Measurements from ENCODE around the gene LSAMP.

LSAMP gene

GRCh38 chr3:116426036-116426435 lies 19.3 kb downstream of the LSAMP start:
- no peaks in the 10 kb centered on the region for H3K27me3 ChIP-seq (ENCODE audit: control insufficient read depth, insufficient read depth, low read length)
- no peak overlapping the region for H3K4me3 ChIP-seq (ENCODE audit: low read length)
- H3K9ac ChIP-seq (ENCODE audit: low read length): no peak overlapping the region
- H3K9me3 ChIP-seq (ENCODE audit: control insufficient read depth, low read length): no peaks in the 10 kb centered on the region
- peaks cover 12% of the 10 kb centered on the region for H3K4me1 ChIP-seq (ENCODE audit: control insufficient read depth, insufficient read depth, low read length)
- no peaks in the 10 kb centered on the region for H3K36me3 ChIP-seq (ENCODE audit: control insufficient read depth, insufficient read depth, low read length)

- Histone ChIP-seq H3K4me1 (ENCODE audit: control insufficient read depth, insufficient read depth, low read length) (peaks cover 12% of the 10 kb centered on the region), H3K27me3 (ENCODE audit: control insufficient read depth, insufficient read depth, low read length) (no peaks in the 10 kb centered on the region), H3K4me3 (ENCODE audit: low read length) (no peak overlapping the region), H3K9me3 (ENCODE audit: control insufficient read depth, low read length) (no peaks in the 10 kb centered on the region), H3K36me3 (ENCODE audit: control insufficient read depth, insufficient read depth, low read length) (no peaks in the 10 kb centered on the region), H3K9ac (ENCODE audit: low read length) (no peak overlapping the region)
These were observed 20.2 kb downstream of the LSAMP start for GRCh38 chr3:116425126-116425525.

DNA sequence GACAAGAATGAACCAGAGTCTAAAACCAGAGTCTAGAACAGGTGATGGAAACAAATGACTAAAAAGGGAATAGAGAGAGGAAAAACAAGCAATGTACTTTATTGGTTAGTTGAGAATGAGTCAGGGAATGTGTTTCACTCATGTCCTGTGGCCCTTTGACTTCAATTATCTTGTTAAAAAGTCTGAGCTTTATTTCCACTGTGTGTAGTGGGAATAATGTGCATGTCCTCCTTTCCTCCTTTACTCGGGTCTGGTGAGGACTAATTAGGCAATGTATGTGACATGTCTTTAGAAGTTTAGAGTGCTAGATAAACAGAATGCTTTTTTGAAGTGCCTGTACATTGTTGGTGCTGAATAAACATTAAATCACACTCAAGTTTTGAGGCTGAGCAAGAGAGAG lies 21.3 kb downstream of the LSAMP start:
- H3K9ac ChIP-seq (ENCODE audit: low read length): no peak overlapping the region
- no peaks in the 10 kb centered on the region for H3K36me3 ChIP-seq (ENCODE audit: control insufficient read depth, insufficient read depth, low read length)
- no peak overlapping the region for H3K4me3 ChIP-seq (ENCODE audit: low read length)
- H3K27me3 ChIP-seq (ENCODE audit: control insufficient read depth, insufficient read depth, low read length): no peaks in the 10 kb centered on the region
- H3K9me3 ChIP-seq (ENCODE audit: control insufficient read depth, low read length): no peaks in the 10 kb centered on the region
- peaks cover 12% of the 10 kb centered on the region for H3K4me1 ChIP-seq (ENCODE audit: control insufficient read depth, insufficient read depth, low read length)

DNA sequence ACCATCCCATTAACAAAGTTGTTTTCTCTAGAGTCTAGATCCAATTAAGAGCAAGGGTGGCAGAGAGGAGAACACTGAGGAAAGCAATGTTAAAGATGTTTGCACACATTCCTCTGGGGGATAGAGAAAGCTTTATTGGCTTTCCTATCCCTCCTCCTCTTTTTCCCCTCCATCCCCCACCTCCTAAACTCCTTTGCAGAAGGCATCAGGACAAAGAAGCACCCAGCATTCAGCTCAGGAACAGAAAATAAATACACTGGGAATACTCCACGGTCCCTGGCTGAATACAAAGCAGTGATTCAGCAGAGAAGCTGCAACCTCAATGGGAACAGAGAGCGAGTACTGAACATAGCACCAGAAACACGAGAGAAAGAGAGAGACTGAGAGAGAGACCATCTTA lies 21.9 kb downstream of the LSAMP start:
- H3K9ac ChIP-seq (ENCODE audit: low read length): no peak overlapping the region
- H3K4me1 ChIP-seq (ENCODE audit: control insufficient read depth, insufficient read depth, low read length): peaks cover 12% of the 10 kb centered on the region
- H3K27me3 ChIP-seq (ENCODE audit: control insufficient read depth, insufficient read depth, low read length): no peaks in the 10 kb centered on the region
- no peaks in the 10 kb centered on the region for H3K36me3 ChIP-seq (ENCODE audit: control insufficient read depth, insufficient read depth, low read length)
- no peaks in the 10 kb centered on the region for H3K9me3 ChIP-seq (ENCODE audit: control insufficient read depth, low read length)
- H3K4me3 ChIP-seq (ENCODE audit: low read length): no peak overlapping the region

- H3K36me3 ChIP-seq (ENCODE audit: control insufficient read depth, insufficient read depth, low read length): no peaks in the 10 kb centered on the region
- no peak overlapping the region for H3K9ac ChIP-seq (ENCODE audit: low read length)
- no peaks in the 10 kb centered on the region for H3K9me3 ChIP-seq (ENCODE audit: control insufficient read depth, low read length)
- H3K4me1 ChIP-seq (ENCODE audit: control insufficient read depth, insufficient read depth, low read length): no peaks in the 10 kb centered on the region
- no peaks in the 10 kb centered on the region for H3K27me3 ChIP-seq (ENCODE audit: control insufficient read depth, insufficient read depth, low read length)
- no peak overlapping the region for H3K4me3 ChIP-seq (ENCODE audit: low read length)
These were observed 28.1 kb downstream of the LSAMP start for GRCh38 chr3:116417151-116417550.

- Histone ChIP-seq H3K36me3 (ENCODE audit: control insufficient read depth, insufficient read depth, low read length) (no peaks in the 10 kb centered on the region), H3K27me3 (ENCODE audit: control insufficient read depth, insufficient read depth, low read length) (no peaks in the 10 kb centered on the region), H3K4me1 (ENCODE audit: control insufficient read depth, insufficient read depth, low read length) (no peaks in the 10 kb centered on the region), H3K4me3 (ENCODE audit: low read length) (no peak overlapping the region), H3K9ac (ENCODE audit: low read length) (no peak overlapping the region), H3K9me3 (ENCODE audit: control insufficient read depth, low read length) (no peaks in the 10 kb centered on the region)
These were observed 32.0 kb downstream of the LSAMP start for GRCh38 chr3:116413319-116413718.

GRCh38 chr3:116408473-116408872 lies 36.8 kb downstream of the LSAMP start:
- H3K4me1 ChIP-seq (ENCODE audit: control insufficient read depth, insufficient read depth, low read length): no peaks in the 10 kb centered on the region
- no peaks in the 10 kb centered on the region for H3K36me3 ChIP-seq (ENCODE audit: control insufficient read depth, insufficient read depth, low read length)
- no peaks in the 10 kb centered on the region for H3K27me3 ChIP-seq (ENCODE audit: control insufficient read depth, insufficient read depth, low read length)
- no peak overlapping the region for H3K9ac ChIP-seq (ENCODE audit: low read length)
- H3K9me3 ChIP-seq (ENCODE audit: control insufficient read depth, low read length): no peaks in the 10 kb centered on the region
- H3K4me3 ChIP-seq (ENCODE audit: low read length): no peak overlapping the region

DNA sequence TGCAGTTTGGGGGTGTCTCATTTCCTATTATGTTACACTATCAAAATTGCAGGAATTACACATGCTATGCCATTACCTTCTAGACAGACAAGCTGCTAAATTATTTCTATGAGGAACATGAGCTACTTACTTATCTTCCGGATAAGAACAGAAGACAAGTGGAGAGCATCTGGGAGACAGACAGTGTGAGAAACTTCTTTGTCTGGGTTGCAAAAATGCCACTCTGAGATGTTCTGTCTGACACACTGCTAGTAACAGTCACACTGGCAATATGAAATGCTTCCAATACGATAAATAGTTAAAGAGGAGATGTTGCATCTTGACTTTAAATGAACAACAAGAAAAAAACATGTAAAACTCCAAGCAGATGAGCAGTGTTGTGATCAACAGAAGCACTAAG lies 40.1 kb downstream of the LSAMP start:
- Histone ChIP-seq H3K4me1 (ENCODE audit: control insufficient read depth, insufficient read depth, low read length) (no peaks in the 10 kb centered on the region), H3K9me3 (ENCODE audit: control insufficient read depth, low read length) (no peaks in the 10 kb centered on the region), H3K36me3 (ENCODE audit: control insufficient read depth, insufficient read depth, low read length) (no peaks in the 10 kb centered on the region), H3K9ac (ENCODE audit: low read length) (no peak overlapping the region), H3K27me3 (ENCODE audit: control insufficient read depth, insufficient read depth, low read length) (no peaks in the 10 kb centered on the region), H3K4me3 (ENCODE audit: low read length) (no peak overlapping the region)

GRCh38 chr3:116399701-116400226 lies 45.5 kb downstream of the LSAMP start:
- Histone ChIP-seq H3K4me3 (ENCODE audit: low read length) (no peak overlapping the region), H3K9ac (ENCODE audit: low read length) (no peak overlapping the region), H3K4me1 (ENCODE audit: control insufficient read depth, insufficient read depth, low read length) (no peaks in the 10 kb centered on the region), H3K9me3 (ENCODE audit: control insufficient read depth, low read length) (no peaks in the 10 kb centered on the region), H3K36me3 (ENCODE audit: control insufficient read depth, insufficient read depth, low read length) (no peaks in the 10 kb centered on the region), H3K27me3 (ENCODE audit: control insufficient read depth, insufficient read depth, low read length) (no peaks in the 10 kb centered on the region)

GRCh38 chr3:116394365-116394764 lies 50.9 kb downstream of the LSAMP start:
- no peaks in the 10 kb centered on the region for H3K36me3 ChIP-seq (ENCODE audit: control insufficient read depth, insufficient read depth, low read length)
- H3K9me3 ChIP-seq (ENCODE audit: control insufficient read depth, low read length): no peaks in the 10 kb centered on the region
- no peak overlapping the region for H3K4me3 ChIP-seq (ENCODE audit: low read length)
- no peaks in the 10 kb centered on the region for H3K27me3 ChIP-seq (ENCODE audit: control insufficient read depth, insufficient read depth, low read length)
- no peaks in the 10 kb centered on the region for H3K4me1 ChIP-seq (ENCODE audit: control insufficient read depth, insufficient read depth, low read length)
- no peak overlapping the region for H3K9ac ChIP-seq (ENCODE audit: low read length)

DNA sequence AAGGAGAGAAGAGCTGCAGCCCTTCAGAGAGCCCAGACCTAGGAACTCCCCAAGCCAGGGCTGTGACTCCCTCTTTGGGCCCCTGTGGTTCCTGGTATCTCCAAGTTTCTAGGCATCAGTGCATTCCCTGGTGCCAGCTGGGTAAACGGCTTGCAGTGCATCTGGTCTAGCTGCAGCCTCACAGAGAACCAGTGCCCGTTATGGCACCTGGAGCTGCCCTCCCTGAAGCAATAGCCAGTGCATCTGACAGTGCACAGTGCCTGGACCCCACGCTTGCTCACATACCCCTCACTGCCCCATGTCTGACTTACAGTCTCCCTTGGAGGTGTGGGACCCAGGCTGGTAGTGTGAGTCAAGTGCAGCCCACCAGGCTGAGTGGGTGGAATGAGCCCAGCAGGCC lies 52.1 kb downstream of the LSAMP start:
- Histone ChIP-seq H3K9ac (ENCODE audit: low read length) (no peak overlapping the region), H3K36me3 (ENCODE audit: control insufficient read depth, insufficient read depth, low read length) (no peaks in the 10 kb centered on the region), H3K4me3 (ENCODE audit: low read length) (no peak overlapping the region), H3K4me1 (ENCODE audit: control insufficient read depth, insufficient read depth, low read length) (no peaks in the 10 kb centered on the region), H3K9me3 (ENCODE audit: control insufficient read depth, low read length) (no peaks in the 10 kb centered on the region), H3K27me3 (ENCODE audit: control insufficient read depth, insufficient read depth, low read length) (no peaks in the 10 kb centered on the region)

DNA sequence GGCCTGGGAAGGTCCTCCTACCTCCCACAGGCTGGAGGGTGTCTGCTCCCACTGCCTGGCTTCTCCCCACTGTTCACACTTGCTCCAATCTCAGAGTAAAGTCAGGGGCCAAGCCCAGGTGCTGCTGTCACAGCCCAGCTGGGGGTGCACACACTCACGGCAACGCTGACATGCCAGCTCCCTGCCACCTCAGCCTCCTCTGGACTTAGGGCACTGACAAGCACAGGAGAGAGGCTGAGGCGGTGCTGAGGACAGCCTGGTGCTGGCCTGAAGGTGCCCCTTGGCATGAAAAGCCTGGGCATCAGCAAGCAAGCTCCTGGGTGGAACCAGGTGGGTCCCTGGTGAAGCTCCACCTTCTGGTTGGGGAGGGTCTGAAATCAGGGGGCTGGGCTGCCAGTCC lies 53.0 kb downstream of the LSAMP start:
- H3K4me1 ChIP-seq (ENCODE audit: control insufficient read depth, insufficient read depth, low read length): no peaks in the 10 kb centered on the region
- no peaks in the 10 kb centered on the region for H3K36me3 ChIP-seq (ENCODE audit: control insufficient read depth, insufficient read depth, low read length)
- no peak overlapping the region for H3K4me3 ChIP-seq (ENCODE audit: low read length)
- no peak overlapping the region for H3K9ac ChIP-seq (ENCODE audit: low read length)
- H3K27me3 ChIP-seq (ENCODE audit: control insufficient read depth, insufficient read depth, low read length): no peaks in the 10 kb centered on the region
- H3K9me3 ChIP-seq (ENCODE audit: control insufficient read depth, low read length): no peaks in the 10 kb centered on the region
